Measurements from ENCODE around the gene SPINK9.
"Not testable (repeated sequence)": the region's sequence is repeated elsewhere in the genome, so short reads cannot be mapped to it uniquely, and the experiment has no call there.

- not testable (repeated sequence) for TF ChIP-seq CTCF (IDR thresholded peaks at IDR 0.05; ENCODE audit: low read depth, low read length); EZH2phosphoT487 (IDR thresholded peaks at IDR 0.05; ENCODE audit: low read depth)
Measured at GRCh38 chr5:148320011-148320963, 15.1 kb upstream of the SPINK9 start.
